ENCODE data around the gene CST5.
"Not testable (repeated sequence)": the region's sequence is repeated elsewhere in the genome, so short reads cannot be mapped to it uniquely, and the experiment has no call there.

Gene CST5

DNA sequence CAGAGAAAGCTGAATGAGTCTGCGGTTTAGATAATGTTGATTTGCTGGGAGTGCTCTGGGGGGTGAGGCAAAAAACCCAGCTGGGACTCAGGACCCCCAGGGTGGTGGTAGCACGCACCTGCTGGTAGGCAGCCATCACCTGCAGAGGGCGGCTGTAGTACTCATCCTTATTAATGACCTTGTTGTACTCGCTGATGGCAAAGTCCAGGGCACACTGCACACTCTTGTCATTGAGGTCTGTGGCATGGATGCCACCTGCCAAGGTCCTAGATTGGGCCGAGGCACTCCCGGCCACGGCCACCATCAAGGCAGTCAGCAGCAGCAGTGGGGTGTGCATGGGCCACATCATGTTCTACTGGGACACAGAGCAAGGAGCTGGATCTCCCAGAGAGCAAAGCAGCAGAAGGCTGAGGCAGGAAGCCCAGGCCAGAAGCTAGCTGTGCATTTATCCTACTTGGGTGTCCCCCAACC, at the start of gene CST5:
Gene CST5 (minus strand): TSS at position 421 of the 471 bp plus-strand sequence. CDS start 72 bp downstream, at position 349.
- DNase-seq (ENCODE audit: low read depth, low spot score), result no peak

DNA sequence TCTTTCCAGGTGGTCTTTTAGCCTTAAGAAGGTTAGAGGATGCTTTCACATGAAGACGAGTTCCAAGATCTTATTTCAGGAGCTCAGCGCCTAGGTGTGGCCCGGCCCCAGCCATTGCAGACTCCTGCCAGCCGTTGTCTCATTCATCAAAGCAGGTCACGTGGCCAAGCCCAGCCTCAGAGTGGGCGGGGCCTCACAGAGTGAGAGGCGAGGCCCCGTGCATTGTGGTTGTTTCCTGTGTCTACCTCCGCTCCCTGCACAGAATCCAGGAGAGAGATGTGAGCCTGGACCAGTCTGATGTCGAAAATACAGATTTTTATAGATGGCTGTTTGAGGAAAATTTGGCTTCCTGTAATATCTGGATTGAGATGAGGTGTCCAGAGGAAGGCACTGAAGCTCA, 49.2 kb upstream of the CST5 start:
- DNase-seq (ENCODE audit: low read depth, low spot score), result no peak

GRCh38 chr20:23928353-23928752, 48.8 kb upstream of the CST5 start:
- DNase-seq (ENCODE audit: low read depth, low spot score), result no peak

GRCh38 chr20:23926944-23927872, 47.7 kb upstream of the CST5 start:
- DNase-seq (ENCODE audit: low read depth, low spot score), result no peak

- DNase-seq (ENCODE audit: low read depth, low spot score), result no peak
Observed at GRCh38 chr20:23926526-23926880, 47.0 kb upstream of the CST5 start.

DNA sequence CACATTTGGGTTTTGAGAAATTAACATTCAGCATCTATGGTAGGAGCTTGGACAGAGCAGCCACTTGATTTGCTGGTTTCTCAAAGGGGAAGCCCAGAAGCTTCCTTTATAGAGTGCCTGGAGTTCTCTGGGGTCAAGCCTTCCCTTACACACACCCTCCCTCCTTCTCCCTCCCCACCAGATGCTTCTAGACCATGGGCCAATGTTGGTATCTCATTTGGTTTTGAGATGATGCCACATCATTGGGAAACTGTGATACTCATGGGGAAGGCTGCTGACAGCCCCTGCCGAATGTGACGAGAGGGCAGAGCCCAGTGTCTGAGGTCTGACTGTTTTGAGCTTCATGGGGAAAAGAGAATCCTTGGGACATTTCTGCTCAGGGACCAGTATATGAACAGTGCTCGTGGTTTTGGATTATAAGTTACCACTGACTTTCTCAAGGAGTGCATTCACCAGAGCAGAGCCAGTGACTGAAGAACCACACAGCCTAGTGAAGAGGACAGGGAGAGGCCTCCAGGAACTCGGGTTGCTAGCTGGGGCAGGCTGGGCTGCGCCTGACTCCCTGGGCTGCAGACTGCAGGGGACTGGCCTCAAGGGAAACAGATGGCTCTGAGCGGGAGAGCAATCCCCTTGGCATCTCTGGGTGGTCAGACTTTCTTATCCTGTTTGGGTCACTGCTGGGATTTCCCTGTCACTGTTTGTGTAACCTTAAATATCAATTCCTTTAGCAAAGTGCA, 46.4 kb upstream of the CST5 start:
- DNase-seq (ENCODE audit: low read depth, low spot score), result no peak

DNA sequence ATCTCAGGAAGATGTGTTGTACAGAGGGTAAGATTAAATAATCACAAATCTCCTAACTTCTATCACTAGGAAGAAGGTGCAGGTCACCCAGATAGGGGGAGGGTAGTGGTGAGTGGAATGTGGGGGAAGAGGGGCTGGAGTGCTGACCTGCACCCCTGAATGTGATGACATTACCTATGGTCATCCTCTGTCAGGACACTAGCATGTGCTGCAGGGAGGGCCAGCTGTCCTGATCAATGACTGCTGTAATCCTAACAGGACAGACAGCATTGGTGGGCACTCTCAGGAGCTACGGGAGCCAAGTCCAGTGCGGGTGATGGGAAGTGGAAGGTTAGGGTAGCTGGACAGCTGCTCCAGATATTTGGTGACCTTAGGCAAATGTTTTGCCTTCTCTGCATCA, 45.2 kb upstream of the CST5 start:
- no peak for DNase-seq (ENCODE audit: low read depth, low spot score)

GRCh38 chr20:23923891-23924435, 44.4 kb upstream of the CST5 start:
- DNase-seq (ENCODE audit: low read depth, low spot score), result no peak

DNA sequence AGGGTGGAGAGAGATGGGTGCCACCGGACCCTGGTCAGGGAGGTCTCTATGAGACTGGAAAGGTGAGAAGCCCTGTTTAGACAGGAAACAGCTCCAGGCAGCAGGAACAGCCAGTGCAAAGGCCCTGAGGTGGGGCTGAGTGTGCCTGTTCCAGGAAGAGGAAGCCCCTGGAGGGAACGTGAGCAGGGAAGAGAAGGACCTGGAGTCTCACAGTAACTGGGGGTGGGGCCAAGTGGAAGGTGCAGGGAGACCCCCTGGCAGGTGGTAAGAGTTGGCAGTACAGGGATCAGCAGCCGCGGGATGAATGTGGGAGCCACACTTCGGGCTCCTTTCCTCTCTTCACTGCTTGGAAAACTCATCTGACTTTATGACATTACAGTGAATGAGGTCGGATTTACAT, 43.8 kb upstream of the CST5 start:
- no peak for DNase-seq (ENCODE audit: low read depth, low spot score)

DNA sequence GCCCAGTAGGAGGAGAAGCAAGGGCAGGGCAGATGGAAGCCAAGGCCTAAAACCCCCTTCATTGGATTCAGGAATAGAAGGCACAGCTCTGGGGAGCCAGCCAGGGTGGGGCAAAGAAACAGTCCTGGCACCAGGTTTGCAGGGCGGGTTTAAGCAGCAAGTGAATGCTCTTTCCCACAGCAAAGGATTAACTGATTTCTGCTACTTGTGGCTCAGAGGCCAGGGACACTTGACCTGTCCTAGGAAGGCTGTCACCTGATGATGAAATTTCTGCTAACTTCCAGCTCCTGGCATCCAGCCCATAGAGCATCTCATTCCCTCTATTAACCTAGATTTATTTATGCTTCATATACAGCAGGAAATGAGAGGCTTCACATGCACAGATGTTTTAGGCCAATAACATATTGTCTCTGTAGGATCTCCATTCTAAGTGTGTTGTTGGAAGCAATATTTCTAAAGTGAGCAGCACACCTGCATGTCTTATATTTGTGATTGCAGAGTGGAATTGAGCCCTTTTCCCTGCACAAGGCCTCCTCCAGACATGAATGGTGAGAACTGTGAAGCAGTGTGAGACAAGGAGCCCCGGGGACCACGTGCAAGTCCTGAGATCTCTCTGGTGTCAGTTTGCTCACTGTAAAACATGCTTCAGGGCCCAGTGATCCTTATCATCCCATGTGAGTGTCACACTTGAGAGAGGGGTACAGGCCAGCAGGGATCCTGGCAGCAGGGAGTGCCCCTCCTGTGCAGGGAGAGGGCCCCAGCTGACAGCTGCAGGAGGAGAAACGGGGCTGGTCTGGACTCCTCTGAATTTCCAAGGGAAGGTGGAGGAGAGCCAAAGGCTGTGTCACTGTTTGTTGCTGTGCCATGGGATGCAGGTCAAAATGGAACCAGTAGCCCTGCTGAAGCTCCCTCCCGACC, 41.1 kb upstream of the CST5 start:
- DNase-seq (ENCODE audit: low read depth, low spot score), result no peak

GRCh38 chr20:23918896-23919295, 39.3 kb upstream of the CST5 start:
- DNase-seq (ENCODE audit: low read depth, low spot score), result no peak

DNA sequence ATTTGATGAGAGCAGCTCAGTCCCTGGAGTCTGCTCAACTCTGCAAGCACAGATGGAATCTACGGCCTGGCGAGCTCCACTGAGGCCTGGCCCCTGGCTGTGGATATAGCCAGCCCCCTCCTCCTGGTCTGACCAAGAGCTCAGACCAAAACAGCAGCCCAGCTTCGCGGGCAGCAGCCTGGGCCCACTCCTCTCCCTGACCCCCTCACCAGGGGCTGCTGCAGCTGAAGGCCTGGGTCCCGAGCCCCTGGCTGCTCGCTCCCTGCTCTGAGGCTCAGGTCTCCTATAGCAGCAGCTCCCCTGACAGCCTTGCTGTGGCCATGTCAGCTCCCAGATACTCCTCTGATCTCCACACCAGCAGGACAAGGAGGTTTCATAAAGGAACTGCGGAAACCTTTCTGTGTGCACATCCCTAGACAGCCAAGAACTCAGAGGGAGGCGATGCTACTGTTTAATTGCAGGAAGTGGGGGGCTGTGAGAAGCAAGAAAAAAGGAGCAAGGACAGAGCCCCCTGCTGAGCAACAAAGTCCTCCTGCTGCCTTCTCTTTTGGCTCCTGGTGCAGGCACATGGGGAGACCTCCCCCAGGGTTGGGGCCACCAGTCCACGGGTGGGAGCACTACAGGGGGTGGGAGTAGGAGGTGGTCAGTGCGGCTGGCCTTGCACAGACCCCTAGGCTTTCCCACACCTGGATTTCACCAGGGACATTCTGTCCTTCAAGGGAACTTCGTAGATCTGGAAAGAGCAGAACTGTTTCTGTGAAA, 38.7 kb upstream of the CST5 start:
- DNase-seq (ENCODE audit: low read depth, low spot score), result no peak

DNA sequence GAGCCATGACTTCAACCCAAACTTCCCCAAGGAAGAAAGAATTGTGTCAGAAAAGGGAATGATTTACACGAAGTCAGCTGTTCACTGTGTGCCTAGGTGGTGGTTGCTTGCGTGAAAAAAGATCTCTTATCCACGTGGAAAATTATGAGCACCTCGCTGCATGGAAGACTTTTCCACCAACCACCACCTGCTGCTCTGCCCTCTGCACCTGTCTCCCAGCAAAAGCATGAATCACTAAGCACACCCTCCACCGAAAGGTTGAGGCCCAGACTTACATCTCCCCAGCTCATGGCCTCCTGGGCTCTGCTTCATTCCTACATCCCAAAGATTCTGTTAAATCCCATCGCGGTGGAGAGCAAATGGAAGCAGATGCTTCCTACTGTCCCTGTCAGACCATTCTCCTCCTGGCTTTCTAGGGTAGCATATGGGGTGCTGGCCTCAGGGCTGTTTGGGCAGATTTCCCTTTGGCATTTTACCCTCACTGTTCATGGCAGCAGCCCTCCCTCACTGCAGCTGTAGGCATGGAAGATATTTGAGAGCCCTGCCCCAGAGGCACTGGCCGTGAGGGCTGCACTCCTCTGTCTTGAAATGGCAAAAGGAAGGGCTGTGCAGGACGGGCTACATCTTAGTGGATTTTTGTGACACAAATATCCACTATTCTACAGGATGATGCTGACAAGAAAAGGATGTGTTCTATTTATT, 37.6 kb upstream of the CST5 start:
- DNase-seq (ENCODE audit: low read depth, low spot score), result no peak

DNA sequence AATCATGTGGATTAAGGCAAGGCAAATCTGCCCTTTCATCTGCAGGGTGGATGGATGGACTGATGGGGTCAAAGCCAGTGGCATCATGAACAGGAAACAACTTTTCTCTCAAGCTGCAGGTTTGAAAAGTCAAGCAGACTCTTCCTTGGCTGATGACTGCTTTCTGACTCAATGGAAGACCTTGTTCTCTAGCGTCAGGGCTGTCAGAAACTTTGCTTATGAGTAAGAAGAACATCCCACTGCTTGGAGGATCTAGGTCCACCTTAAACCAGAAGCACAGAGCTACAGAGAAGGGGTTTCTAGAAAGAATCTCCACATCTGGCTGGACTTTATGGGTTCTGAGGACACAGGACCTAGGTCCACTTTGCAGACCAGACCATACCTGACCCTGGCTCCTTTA, 36.3 kb upstream of the CST5 start:
- DNase-seq (ENCODE audit: low read depth, low spot score), result no peak

DNA sequence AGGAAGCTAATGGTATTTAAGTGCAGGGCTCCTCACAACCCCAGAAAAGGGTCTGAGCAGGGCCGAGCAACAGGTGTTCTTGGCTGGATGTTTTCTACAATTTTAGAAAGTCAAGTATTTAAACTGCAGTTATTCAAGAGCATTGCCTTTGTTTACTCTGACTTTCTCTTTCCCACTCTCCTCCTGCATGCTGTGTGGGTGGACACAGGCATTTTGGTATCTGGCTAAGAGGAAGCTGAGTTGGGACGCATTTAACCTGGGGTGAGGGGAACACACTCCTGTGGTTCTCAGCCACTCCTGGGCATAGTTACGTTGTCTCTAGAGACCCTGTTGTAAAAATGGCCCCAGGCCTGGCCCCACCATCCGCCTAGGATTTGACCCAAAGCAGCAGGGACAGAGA, 34.9 kb upstream of the CST5 start:
- DNase-seq (ENCODE audit: low read depth, low spot score), result not testable (repeated sequence)

GRCh38 chr20:23910210-23910609, 30.7 kb upstream of the CST5 start:
- no peak for DNase-seq (ENCODE audit: low read depth, low spot score)

GRCh38 chr20:23909390-23909789, 29.8 kb upstream of the CST5 start:
- no peak for DNase-seq (ENCODE audit: low read depth, low spot score)

DNA sequence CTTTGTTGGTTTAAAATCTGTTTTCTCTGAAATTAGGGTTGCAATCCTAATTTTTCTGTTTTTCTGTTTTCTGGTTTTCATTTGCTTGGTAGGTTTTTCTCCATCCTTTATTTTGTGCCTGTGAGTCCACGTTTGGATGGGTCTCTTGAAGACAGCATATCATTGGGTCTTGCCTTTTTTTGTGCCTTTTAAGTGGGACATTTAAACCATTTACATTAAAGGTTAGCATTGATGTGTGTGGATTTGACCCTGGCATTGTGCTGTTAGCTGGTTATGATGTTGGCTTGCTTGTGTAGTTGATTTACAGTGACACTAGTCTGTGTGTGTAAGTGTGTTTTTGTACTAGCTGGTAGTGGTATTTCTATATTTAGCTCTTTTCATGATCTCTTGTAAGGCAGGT, 28.0 kb upstream of the CST5 start:
- DNase-seq (ENCODE audit: low read depth, low spot score), result no peak

GRCh38 chr20:23902396-23902795, 22.8 kb upstream of the CST5 start:
- not testable (repeated sequence) for DNase-seq (ENCODE audit: low read depth, low spot score)

DNA sequence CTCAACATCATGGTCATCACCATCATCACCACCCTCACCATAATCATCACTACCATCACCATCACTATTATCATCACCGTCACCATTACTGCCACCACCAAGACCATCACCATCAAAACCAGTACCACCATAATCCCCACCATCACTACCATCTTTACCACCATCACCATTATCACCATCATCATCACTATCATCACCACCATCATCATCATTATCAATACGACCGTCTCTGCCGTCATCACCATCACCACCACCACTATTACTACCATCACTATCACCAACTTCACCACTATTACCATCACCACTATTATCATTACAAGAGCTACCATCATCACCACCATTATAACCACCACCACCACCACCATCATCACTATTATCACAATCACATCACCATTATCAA, 11.3 kb upstream of the CST5 start:
- DNase-seq (ENCODE audit: low read depth, low spot score), result not testable (repeated sequence)

All from brain pericyte (primary cell).